ENCODE measurements around the gene PKD2L1. TPM values are rescaled to one million over a fixed set of nuclear protein-coding genes. Genes with fewer than 3 reads are reported as not detected.

The PKD2L1 gene
- total RNA-seq: not detected in 2 replicates

GRCh38 chr10:100330079-100330478 lies at the start of gene PKD2L1:
TSS of gene PKD2L1 (minus strand) at chr10:100330228. CDS start at chr10:100330103, 125 bp downstream.

GRCh38 chr10:100346765-100347567 lies 16.9 kb upstream of the PKD2L1 start, which contains the start of gene SCD:
TSS of gene SCD (plus strand) at chr10:100347233. CDS start at chr10:100347505, 272 bp downstream.

GRCh38 chr10:100286051-100287033 lies 43.7 kb downstream of the PKD2L1 start, which contains the start of gene BLOC1S2:
TSS of gene BLOC1S2 (minus strand) at chr10:100286680. CDS start at chr10:100286659, 21 bp downstream.

GRCh38 chr10:100267239-100268104 lies 62.6 kb downstream of the PKD2L1 start, which contains the start of gene CWF19L1:
TSS of gene CWF19L1 (minus strand) at chr10:100267638. CDS start at chr10:100267593, 45 bp downstream.

Other genes starting within 250 kb of the PKD2L1 start
- gene CPN1, start 248.4 kb downstream of the PKD2L1 start, total RNA-seq: not detected in 2 replicates
- gene ERLIN1, start 144.2 kb downstream of the PKD2L1 start, total RNA-seq: 41.6 and 74.6 TPM in 2 replicates
- gene CHUK, start 100.6 kb downstream of the PKD2L1 start, total RNA-seq: 32.7 and 37.8 TPM in 2 replicates
- 20.4 and 24.9 TPM in 2 replicates for gene CWF19L1, start 62.6 kb downstream of the PKD2L1 start, total RNA-seq
- gene BLOC1S2, start 43.5 kb downstream of the PKD2L1 start, total RNA-seq: 63.1 and 68.6 TPM in 2 replicates
- 366 and 582 TPM in 2 replicates for gene SCD, start 17.0 kb upstream of the PKD2L1 start, total RNA-seq
- not detected in 2 replicates for gene WNT8B, start 132.8 kb upstream of the PKD2L1 start, total RNA-seq
- gene SEC31B, start 189.6 kb upstream of the PKD2L1 start, total RNA-seq: 3.2 and 3.9 TPM in 2 replicates
- gene NDUFB8, start 199.6 kb upstream of the PKD2L1 start, total RNA-seq: 73.5 and 90.6 TPM in 2 replicates
- gene HIF1AN, start 205.7 kb upstream of the PKD2L1 start, total RNA-seq: 13.7 and 22.2 TPM in 2 replicates